Smooth muscle cell (in vitro differentiated cells): Measurements from ENCODE around the gene TMOD1. TPM values are rescaled to one million over a fixed set of nuclear protein-coding genes. Genes with fewer than 3 reads are reported as not detected.

ENCODE experiments used
- DNase-seq: peaks from one replicate; lab custom pipeline; 2025; ENCODE audit not compliant: unreplicated experiment; lab: John Stamatoyannopoulos, UW
- H2AFZ ChIP-seq: fragments of 200-600 bp; sonication (generic); 2 replicates; pipeline ENCODE4 v1.6.0; 2016; ENCODE audit warnings: antibody characterized with exemption, low read depth, mild to moderate bottlenecking
- H3F3A ChIP-seq: fragments of 200-600 bp; sonication (generic); 2 replicates; pipeline ENCODE4 v1.6.0; 2017; ENCODE audit warnings: antibody characterized with exemption, low read depth
- H3K27ac ChIP-seq: fragments of 200-600 bp; sonication (generic); 2 replicates; pipeline ENCODE4 v1.5.1; 2016; ENCODE audit warnings: low read depth, mild to moderate bottlenecking
- H3K27me3 ChIP-seq: fragments of 200-600 bp; sonication (generic); 2 replicates; pipeline ENCODE4 v1.6.1; 2016; ENCODE audit warnings: low read depth, mild to moderate bottlenecking
- H3K36me3 ChIP-seq: fragments of 200-600 bp; sonication (generic); 2 replicates; pipeline ENCODE4 v1.5.1; 2016; ENCODE audit warnings: low read depth
- H3K4me1 ChIP-seq: fragments of 200-600 bp; sonication (generic); 2 replicates; pipeline ENCODE4 v1.5.1; 2016; ENCODE audit warnings: low read depth
- H3K4me2 ChIP-seq: fragments of 200-600 bp; sonication (generic); 2 replicates; pipeline ENCODE4 v1.6.0; 2016; ENCODE audit warnings: mild to moderate bottlenecking
- H3K4me3 ChIP-seq: fragments of 200-600 bp; sonication (generic); 2 replicates; pipeline ENCODE4 v1.5.1; 2016; ENCODE audit warnings: mild to moderate bottlenecking
- H3K79me2 ChIP-seq: fragments of 200-600 bp; sonication (generic); 2 replicates; pipeline ENCODE4 v1.6.0; 2016; ENCODE audit warnings: low read depth, mild to moderate bottlenecking
- H3K9ac ChIP-seq: fragments of 200-600 bp; sonication (generic); 2 replicates; pipeline ENCODE4 v1.6.0; 2016; ENCODE audit warnings: low read depth
- H3K9me3 ChIP-seq: fragments of 200-600 bp; sonication (generic); replicated peaks from 2 replicates; pipeline ENCODE4 v1.5.1; 2016; ENCODE audit warnings: low read depth
- H4K20me1 ChIP-seq: fragments of 200-600 bp; sonication (generic); 2 replicates; pipeline ENCODE4 v1.6.0; 2016; ENCODE audit warnings: low read depth
- CTCF ChIP-seq: fragments of 200-600 bp; sonication (generic); IDR thresholded peaks from 2 replicates; pipeline ENCODE4 v1.5.1; 2017; ENCODE audit warnings: borderline replicate concordance, mild to moderate bottlenecking, antibody characterized with exemption; ENCODE audit not compliant: insufficient read depth, poor library complexity, severe bottlenecking
- WGBS: methylation state at CpG from one replicate; pipeline ENCODE4 v1.1.7; 2016; ENCODE audit warnings: low lambda C conversion rate; 5-methylcytosine and 5-hydroxymethylcytosine counted together
- polyA plus RNA-seq: library from polyadenylated mRNA; unstranded; fragments of >200 nt; fragmentation: Nextera tagmentation; extraction: Ambion mirVana; gene quantifications from 2 replicates; pipeline ENCODE4 v1.2.1, GENCODE V29; 2016
- total RNA-seq: library from RNA; depleted of rRNA; stranded (reverse); fragments of >200 nt; gene quantifications from 2 replicates; pipeline ENCODE4 v1.2.3, GENCODE V29; 2014

TMOD1 gene
- total and polyA plus RNA-seq, 2 experiments from 2014 or later, result 0.18 to 0.19 TPM

- H3K79me2 ChIP-seq, result no peaks in the 10 kb centered on the region
- peaks cover 10% of the 10 kb centered on the region for H3K4me1 ChIP-seq
- H3K9ac ChIP-seq, result no peak overlapping the region
- no peaks in the 10 kb centered on the region for H3K9me3 ChIP-seq
- no peak overlapping the region for H3K4me3 ChIP-seq
- H4K20me1 ChIP-seq, result no peaks in the 10 kb centered on the region
- DNase-seq, result no peak
- WGBS, result 82% methylated on average over 4 of the region's 4 CpGs
- no peak overlapping the region for H3K27ac ChIP-seq
- TF ChIP-seq CTCF, result no peak
- H3K27me3 ChIP-seq, result no peaks in the 10 kb centered on the region
- H3K4me2 ChIP-seq, result no peak overlapping the region
- no peak overlapping the region for H2AFZ ChIP-seq
- no peaks in the 10 kb centered on the region for H3K36me3 ChIP-seq
- H3F3A ChIP-seq, result no peaks in the 10 kb centered on the region
Measured at GRCh38 chr9:97567894-97568202, 66.4 kb downstream of the TMOD1 start.

DNA sequence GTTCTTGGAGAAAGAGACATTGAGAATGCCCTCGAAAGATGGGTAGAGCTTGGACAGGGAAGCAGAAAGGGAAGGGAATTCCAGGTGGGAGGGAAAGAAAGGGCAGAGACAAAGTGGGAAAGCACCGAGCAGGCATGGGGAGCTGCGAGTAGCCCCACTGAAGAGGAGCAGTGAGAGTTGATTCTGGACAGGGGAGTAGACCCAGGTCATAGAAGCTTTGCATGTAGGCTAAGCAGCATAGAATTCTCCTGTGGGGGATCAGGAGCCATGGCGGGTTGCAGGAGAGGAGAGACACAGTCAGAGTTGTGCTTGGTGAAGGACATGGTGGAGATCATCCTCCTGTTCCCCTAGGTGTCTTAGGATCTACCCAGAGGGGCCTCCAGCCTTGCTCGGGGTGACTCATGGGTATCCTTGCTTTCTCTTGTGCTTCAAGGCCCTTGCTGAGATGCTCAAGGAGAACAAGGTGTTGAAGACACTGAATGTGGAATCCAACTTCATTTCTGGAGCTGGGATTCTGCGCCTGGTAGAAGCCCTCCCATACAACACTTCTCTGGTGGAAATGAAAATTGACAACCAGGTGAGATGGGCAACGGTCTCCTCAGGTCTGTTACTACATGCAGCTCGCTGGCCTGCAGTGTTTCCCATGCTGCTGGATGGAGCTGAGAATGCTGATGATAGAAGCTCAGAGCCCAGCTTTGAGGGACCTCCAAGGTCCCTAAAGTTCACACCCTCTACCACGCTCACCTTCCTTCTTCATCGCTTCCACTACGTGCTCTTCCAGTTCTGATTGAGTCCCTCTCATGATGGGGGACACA lies 67.2 kb downstream of the TMOD1 start:
- Histone ChIP-seq H3K4me2 (no peak overlapping the region), H3K4me1 (peaks cover 10% of the 10 kb centered on the region), H3K4me3 (no peak overlapping the region), H3K27ac (no peak overlapping the region), H3K79me2 (no peaks in the 10 kb centered on the region), H3K9ac (no peak overlapping the region), H3K36me3 (no peaks in the 10 kb centered on the region), H3K9me3 (no peaks in the 10 kb centered on the region), H2AFZ (no peak overlapping the region), H4K20me1 (no peaks in the 10 kb centered on the region), H3K27me3 (no peaks in the 10 kb centered on the region), H3F3A (no peaks in the 10 kb centered on the region)
- 93% methylated on average over 11 of the region's 11 CpGs for WGBS
- no peak for TF ChIP-seq CTCF
- DNase-seq, result no peak

DNA sequence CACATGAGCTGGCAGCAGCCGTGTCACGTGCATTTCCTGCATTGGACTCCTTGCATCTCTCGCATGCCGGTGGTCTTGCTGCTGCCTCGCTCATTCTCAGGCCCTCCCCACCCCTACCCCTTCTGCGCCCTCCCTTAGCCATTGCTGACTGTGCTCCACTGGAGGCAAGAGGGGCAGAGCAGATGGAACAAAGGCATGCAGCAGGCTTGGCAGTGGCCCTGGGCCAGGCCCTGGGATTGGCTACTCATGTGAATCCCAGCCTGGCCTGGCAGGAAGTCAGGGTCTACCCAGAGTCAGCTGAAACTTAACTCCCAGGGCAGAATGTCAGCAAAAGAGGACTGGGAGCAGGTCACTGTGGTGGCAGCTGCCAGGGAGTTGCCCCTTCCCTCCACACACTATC lies 69.4 kb downstream of the TMOD1 start:
- H3K4me1 ChIP-seq, result no peaks in the 10 kb centered on the region
- H3K9me3 ChIP-seq, result no peaks in the 10 kb centered on the region
- H3K4me2 ChIP-seq, result no peak overlapping the region
- no peaks in the 10 kb centered on the region for H3K27me3 ChIP-seq
- H2AFZ ChIP-seq, result no peak overlapping the region
- 91% methylated on average over 6 of the region's 6 CpGs for WGBS
- no peaks in the 10 kb centered on the region for H4K20me1 ChIP-seq
- no peak for TF ChIP-seq CTCF
- H3K79me2 ChIP-seq, result no peaks in the 10 kb centered on the region
- no peaks in the 10 kb centered on the region for H3F3A ChIP-seq
- no peak overlapping the region for H3K27ac ChIP-seq
- H3K4me3 ChIP-seq, result no peak overlapping the region
- no peaks in the 10 kb centered on the region for H3K36me3 ChIP-seq
- DNase-seq, result no peak
- H3K9ac ChIP-seq, result no peak overlapping the region

DNA sequence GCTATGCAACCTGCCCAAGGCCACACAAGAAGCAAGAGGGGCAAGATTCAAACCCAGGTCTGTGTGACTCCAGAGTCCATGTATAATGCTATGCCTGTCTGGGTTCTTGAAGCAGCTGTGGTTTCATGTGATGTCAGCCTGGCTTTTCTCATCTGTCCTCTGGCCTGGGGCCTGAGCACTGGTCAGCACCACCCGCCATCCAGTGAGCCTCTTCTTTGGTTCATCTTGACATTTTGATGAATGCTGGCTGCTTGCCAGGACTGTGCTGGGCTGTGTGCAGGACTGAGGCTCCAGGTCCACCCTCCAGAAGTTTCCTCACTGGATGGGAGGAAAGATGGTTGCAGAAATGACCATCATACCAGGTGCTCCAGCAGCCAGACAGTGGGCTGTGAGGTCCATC lies 70.2 kb downstream of the TMOD1 start:
- no peak overlapping the region for H3K9ac ChIP-seq
- no peak overlapping the region for H3K4me3 ChIP-seq
- no peaks in the 10 kb centered on the region for H4K20me1 ChIP-seq
- H3K79me2 ChIP-seq, result no peaks in the 10 kb centered on the region
- WGBS, result 26% methylated on average over 1 of the region's 1 CpG
- no peaks in the 10 kb centered on the region for H3K27me3 ChIP-seq
- no peak overlapping the region for H3K4me2 ChIP-seq
- H3K9me3 ChIP-seq, result no peaks in the 10 kb centered on the region
- H3K36me3 ChIP-seq, result no peaks in the 10 kb centered on the region
- H2AFZ ChIP-seq, result no peak overlapping the region
- no peak for TF ChIP-seq CTCF
- no peaks in the 10 kb centered on the region for H3K4me1 ChIP-seq
- DNase-seq, result no peak
- no peaks in the 10 kb centered on the region for H3F3A ChIP-seq
- H3K27ac ChIP-seq, result no peak overlapping the region
